Motor neuron (in vitro differentiated cells): Measurements from ENCODE around the gene BCAS3. TPM values are rescaled to one million over a fixed set of nuclear protein-coding genes. Genes with fewer than 3 reads are reported as not detected.
"Not testable (repeated sequence)": the region's sequence is repeated elsewhere in the genome, so short reads cannot be mapped to it uniquely, and the experiment has no call there.

ENCODE experiments used
- ATAC-seq, 8 experiments: fragments of 200-7000 bp; cut with Tn5 transposase; replicated peaks in 6 of 8; 2 replicates each; pipeline ENCODE4 v1.8.0; 2021; ENCODE audit warnings: mild to moderate bottlenecking in 8 of 8, moderate library complexity in 8 of 8
- H3K27ac ChIP-seq, 2 donors: fragments of 250-450 bp; sonication (Bioruptor Pico); 2 replicates each; pipeline ENCODE4 v1.9.0; 2021; ENCODE audit warnings: antibody characterized with exemption in 2 of 2, mild to moderate bottlenecking in 2 of 2, moderate library complexity in 1 of 2
- H3K4me1 ChIP-seq, 2 donors: fragments of 250-450 bp; sonication (Bioruptor Pico); replicated peaks in 1 of 2; 2 replicates each; pipeline ENCODE4 v1.6.1; 2021; ENCODE audit warnings: antibody characterized with exemption in 2 of 2, mild to moderate bottlenecking in 2 of 2, moderate library complexity in 1 of 2
- H3K4me3 ChIP-seq, 5 donors: fragments of 250-450 bp; sonication (Bioruptor Pico); 2 replicates each; pipeline ENCODE4 v1.9.0; 2021; ENCODE audit warnings: antibody characterized with exemption in 5 of 5, mild to moderate bottlenecking in 5 of 5, moderate library complexity in 4 of 5
- WGBS, 10 experiments: fragments of 450-650 bp; shearing (Covaris generic); methylation state at CpG; one replicate each; pipeline ENCODE4 v1.0.0; 2022; 5-methylcytosine and 5-hydroxymethylcytosine counted together
- in situ Hi-C, 9 experiments: fragments of 400-800 bp; cut with MboI; loops; one replicate each; pipeline ENCODE4 v1.15.0; 2021; ENCODE audit warnings: low sequenced_read_pairs in 9 of 9, low pct_unique_long_range_greater_than_20kb in 2 of 9; ENCODE audit not compliant: unreplicated experiment in 9 of 9
- total RNA-seq, 8 experiments: library from RNA; unstranded; fragments of 300-600 nt; gene quantifications; 2 replicates each; pipeline versions ENCODE4 v1.2.3 to v1.2.4, GENCODE V29; 2022

Gene BCAS3
- total RNA-seq, 8 experiments from 2014 or later, result 18.1 to 45.4 (median 26.8) TPM

GRCh38 chr17:61349350-61349749, 671.7 kb downstream of the BCAS3 start:
- peak in 1 of 8 experiments; percentile 20 for ATAC-seq
- Histone ChIP-seq H3K4me1 (peaks cover 10% of the 10 kb centered on the region in 2 donors), H3K27ac (no peak overlapping the region), H3K4me3 (no peak overlapping the region)
- 20 to 100% (median 88%) methylated on average over 1 to 3 of the region's 3 CpGs; no CpG with 5 or more reads in 4 of the 10 experiments for WGBS, 10 experiments
- in situ Hi-C loops, result no loop called here

DNA sequence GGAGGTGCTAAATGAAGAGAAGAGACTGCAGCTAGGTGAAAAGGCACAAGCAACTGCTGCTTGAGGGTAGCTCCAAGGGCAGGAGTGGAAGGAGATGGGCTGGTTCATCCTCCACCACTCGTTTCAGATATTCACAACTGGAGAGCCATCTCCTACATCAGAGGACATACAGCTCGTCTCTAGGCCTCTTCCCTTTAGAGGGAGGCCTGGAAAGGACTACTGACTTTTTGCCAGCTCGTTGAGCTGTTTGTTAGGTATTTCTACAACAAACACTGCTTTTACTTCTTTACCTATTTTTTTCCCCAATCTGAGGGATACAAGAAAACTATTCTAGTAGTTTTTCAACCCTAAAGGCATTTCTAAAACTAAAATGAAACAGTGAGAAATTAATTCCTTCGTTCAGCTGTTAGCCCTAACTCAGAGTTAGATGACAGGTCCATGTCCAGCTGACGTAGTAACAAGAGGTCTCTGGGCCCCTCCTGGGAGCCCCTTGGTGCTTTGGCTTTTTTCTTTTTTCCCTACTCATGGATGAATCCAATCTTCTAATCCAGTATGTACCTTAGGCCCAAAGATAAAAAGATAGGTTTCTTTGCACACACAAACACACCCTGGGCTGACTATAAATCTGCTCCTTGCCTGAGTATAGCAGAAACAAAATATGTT, 674.2 kb downstream of the BCAS3 start:
- Histone ChIP-seq H3K4me1 (peaks cover 10% of the 10 kb centered on the region in 2 donors), H3K4me3 (no peak overlapping the region), H3K27ac (no peak overlapping the region)
- 58 to 92% (median 86%) methylated on average over 1 to 5 of the region's 5 CpGs; no CpG with 5 or more reads in 2 of the 10 experiments for WGBS, 10 experiments
- no peak for ATAC-seq
- in situ Hi-C loops, result no loop called here

GRCh38 chr17:61352408-61352770, 674.7 kb downstream of the BCAS3 start:
- Histone ChIP-seq H3K27ac (no peak overlapping the region), H3K4me3 (no peak overlapping the region), H3K4me1 (peaks cover 10% of the 10 kb centered on the region in 2 donors)
- ATAC-seq, result peak in 1 of 8 experiments; percentile 10
- in situ Hi-C loops, result no loop called here
- WGBS, 10 experiments, result 0 to 77% (median 48%) methylated on average over 1 to 5 of the region's 7 CpGs; no CpG with 5 or more reads in 4 of the 10 experiments

GRCh38 chr17:61352781-61353491, 675.3 kb downstream of the BCAS3 start:
- 45 to 100% (median 84%) methylated on average over 1 to 7 of the region's 12 CpGs; no CpG with 5 or more reads in 3 of the 10 experiments for WGBS, 10 experiments
- peak in 7 of 8 experiments; percentile 33 to 92 (median 67) for ATAC-seq
- Histone ChIP-seq H3K4me1 (peaks cover 10% of the 10 kb centered on the region in 2 donors), H3K27ac (peak overlapping the region in 1 of 2 donors; percentile 3), H3K4me3 (no peak overlapping the region)
- in situ Hi-C loops, result no loop called here

GRCh38 chr17:61353615-61354014, 676.0 kb downstream of the BCAS3 start:
- in situ Hi-C loops, result no loop called here
- Histone ChIP-seq H3K4me1 (peaks cover 10% of the 10 kb centered on the region in 2 donors), H3K4me3 (no peak overlapping the region), H3K27ac (no peak overlapping the region)
- no peak for ATAC-seq
- WGBS, 10 experiments, result 88 to 100% (median 93%) methylated on average over 1 to 10 of the region's 12 CpGs; no CpG with 5 or more reads in 5 of the 10 experiments

DNA sequence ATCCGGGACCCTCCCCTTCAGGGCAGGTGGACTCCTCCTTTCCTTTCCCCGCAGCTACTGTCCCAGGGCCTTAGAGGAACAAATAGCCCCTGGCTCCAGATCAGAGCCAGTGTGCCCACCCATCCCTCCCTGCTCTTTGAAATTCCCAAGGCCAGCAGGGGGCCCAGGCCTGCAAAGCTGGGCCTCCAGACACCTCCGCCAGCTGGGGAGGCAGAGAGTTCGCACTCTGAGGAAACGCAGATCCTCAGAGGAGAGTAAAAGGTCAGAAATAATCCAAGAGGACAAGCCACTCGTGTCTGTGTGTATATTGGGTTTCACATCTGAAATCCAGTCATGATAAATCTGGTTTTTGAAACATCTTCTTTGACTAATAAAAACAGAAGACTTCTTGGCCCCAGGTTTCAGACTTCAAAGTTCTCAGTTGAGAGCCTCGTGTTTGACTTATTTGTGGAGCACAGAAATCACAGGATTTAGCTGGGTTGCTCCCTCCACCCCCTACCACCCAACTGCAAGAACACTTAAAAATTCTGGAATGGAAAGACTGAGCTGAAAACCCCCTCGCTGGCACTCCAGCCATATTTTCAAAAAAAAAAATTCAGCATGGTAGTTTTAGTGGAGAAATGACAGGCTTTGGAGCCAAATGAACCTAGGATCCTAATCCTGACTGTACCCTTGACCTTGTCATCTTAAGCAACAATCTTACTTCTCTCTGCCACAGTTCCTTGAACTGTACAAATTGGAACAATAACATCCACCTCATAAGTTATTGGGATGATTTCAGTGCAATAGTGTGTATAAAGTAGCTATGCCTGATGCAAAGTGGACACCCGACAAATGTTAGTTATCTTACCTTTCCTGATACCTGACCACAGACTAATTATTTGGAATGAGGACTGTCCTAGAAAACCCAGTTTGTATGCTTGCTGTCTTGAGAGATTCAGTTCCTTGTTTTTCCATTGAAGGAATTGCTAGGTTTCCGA, 677.5 kb downstream of the BCAS3 start:
- WGBS, 10 experiments, result 58 to 100% (median 84%) methylated on average over 1 to 8 of the region's 10 CpGs; no CpG with 5 or more reads in 1 of the 10 experiments
- in situ Hi-C loops, result no loop called here
- H3K27ac ChIP-seq, result no peak overlapping the region
- no peak for ATAC-seq
- H3K4me3 ChIP-seq, result no peak overlapping the region
- peaks cover 10% of the 10 kb centered on the region in 2 donors for H3K4me1 ChIP-seq

- H3K4me3 ChIP-seq, H3K27ac ChIP-seq, in situ Hi-C loops, H3K4me1 ChIP-seq, ATAC-seq: not testable (repeated sequence)
- 70 to 100% (median 98%) methylated on average over 1 to 3 of the region's 3 CpGs for WGBS, 10 experiments
These were observed 679.4 kb downstream of the BCAS3 start for GRCh38 chr17:61357061-61357460.

DNA sequence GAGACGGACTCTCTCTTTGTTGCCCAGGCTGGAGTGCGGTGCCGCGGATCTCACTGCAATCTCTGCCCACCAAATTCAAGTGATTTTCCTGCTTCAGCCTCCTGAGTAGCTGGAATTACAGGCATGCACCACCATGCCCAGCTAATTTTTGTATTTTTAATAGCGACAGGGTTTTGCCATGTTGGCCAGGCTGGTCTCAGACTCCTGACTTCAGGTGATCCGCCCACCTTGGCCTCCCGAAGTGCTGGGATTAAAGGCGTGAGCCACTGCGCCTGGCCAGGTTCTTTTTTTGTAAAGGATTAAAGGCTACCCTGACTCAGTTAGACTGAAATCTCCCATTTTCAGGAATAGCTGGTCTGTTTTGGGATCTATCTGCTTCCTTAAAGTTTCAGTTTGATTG, 681.9 kb downstream of the BCAS3 start:
- H3K4me1 ChIP-seq, ATAC-seq, H3K4me3 ChIP-seq, H3K27ac ChIP-seq, in situ Hi-C loops: not testable (repeated sequence)
- WGBS, 10 experiments, result 80 to 100% (median 94%) methylated on average over 1 to 8 of the region's 9 CpGs; no CpG with 5 or more reads in 2 of the 10 experiments

GRCh38 chr17:61360318-61360943, 682.8 kb downstream of the BCAS3 start:
- WGBS, 10 experiments, result 60 to 100% (median 86%) methylated on average over 1 to 3 of the region's 3 CpGs; no CpG with 5 or more reads in 2 of the 10 experiments

GRCh38 chr17:61361084-61361483, 683.4 kb downstream of the BCAS3 start:
- no peak overlapping the region for H3K4me3 ChIP-seq
- in situ Hi-C loops, result no loop called here
- peak in 3 of 8 experiments; percentile 65 to 76 (median 66) for ATAC-seq
- no peaks in the 10 kb centered on the region for H3K4me1 ChIP-seq
- WGBS, 10 experiments, result 40 to 100% (median 90%) methylated on average over 1 to 2 of the region's 2 CpGs
- H3K27ac ChIP-seq, result no peak overlapping the region

More at GRCh38 chr17:61360318-61360943, 682.8 kb downstream of the BCAS3 start:
- ATAC-seq, result peak in 1 of 8 experiments; percentile 55
- no peak overlapping the region for H3K4me3 ChIP-seq
- in situ Hi-C loops, result no loop called here
- no peak overlapping the region for H3K27ac ChIP-seq
- no peaks in the 10 kb centered on the region for H3K4me1 ChIP-seq

DNA sequence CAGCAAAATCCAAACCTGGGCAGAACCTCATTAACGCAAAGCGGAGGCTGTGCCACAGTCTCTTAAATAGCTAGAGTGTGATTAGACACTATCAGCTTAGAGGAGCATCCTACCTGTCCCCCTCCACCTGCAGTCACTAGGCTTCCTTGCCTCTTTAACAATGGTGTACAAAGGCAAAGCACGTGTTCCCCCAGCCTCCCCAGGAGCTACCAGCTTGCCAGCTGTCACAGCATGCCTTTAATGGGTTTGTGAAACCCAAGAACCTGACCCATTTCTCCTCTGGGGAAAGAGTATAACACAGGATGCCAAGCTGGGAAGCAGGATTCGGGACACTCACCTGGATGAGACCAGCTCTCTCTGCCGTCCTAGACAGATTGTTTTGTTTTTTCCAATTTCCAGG, 684.7 kb downstream of the BCAS3 start:
- no peak for ATAC-seq
- no peaks in the 10 kb centered on the region for H3K4me1 ChIP-seq
- 51 to 100% (median 81%) methylated on average over 1 to 5 of the region's 5 CpGs; no CpG with 5 or more reads in 2 of the 10 experiments for WGBS, 10 experiments
- no peak overlapping the region for H3K4me3 ChIP-seq
- no peak overlapping the region for H3K27ac ChIP-seq
- in situ Hi-C loops, result no loop called here

DNA sequence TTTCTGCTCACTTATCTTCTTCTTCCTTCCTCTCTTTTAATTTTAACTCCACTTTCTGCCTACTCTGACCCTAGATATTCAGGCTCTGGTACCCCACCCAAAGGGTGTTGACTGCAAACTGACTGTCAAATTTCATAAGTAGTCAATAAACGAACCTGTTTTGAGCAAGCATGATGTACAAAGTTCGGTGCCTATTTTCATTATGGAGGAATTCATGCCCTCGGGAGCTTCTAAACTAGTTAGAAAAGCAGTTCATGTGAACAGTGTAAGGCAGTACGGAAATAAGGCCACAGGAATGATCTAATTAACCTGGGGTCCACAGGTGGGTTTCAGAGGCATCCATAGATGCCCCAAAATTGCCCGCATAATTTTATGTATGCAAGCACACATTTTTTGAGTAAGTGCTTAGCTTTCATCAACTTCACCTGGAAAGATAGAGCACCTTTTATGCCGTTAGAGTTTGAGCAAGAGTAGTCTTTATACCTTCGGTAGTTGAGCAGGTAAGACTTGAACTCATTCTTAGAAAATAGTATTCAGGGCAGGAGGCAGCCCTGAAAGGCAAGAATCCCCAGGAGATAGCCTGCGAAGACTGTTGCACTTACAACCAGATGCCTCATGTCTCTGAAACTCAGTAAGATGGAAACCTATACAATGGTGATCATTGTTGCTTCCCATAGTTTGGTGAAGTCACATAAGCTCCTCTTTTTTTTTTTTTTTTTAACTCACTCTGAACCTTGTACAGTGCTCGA, 685.4 kb downstream of the BCAS3 start:
- 0 to 100% (median 90%) methylated on average over 1 to 9 of the region's 9 CpGs; no CpG with 5 or more reads in 2 of the 10 experiments for WGBS, 10 experiments
- Histone ChIP-seq H3K4me3 (no peak overlapping the region), H3K4me1 (no peaks in the 10 kb centered on the region), H3K27ac (no peak overlapping the region)
- ATAC-seq, result peak in 1 of 8 experiments; percentile 24
- in situ Hi-C loops, result no loop called here
